NCI-H2107 treated with DMSO at 0.1 percent for 48 hours (cell line): ENCODE measurements around the gene CCR9.

ENCODE experiments used
- DNase-seq: peaks from one replicate; lab custom pipeline; 2025; ENCODE audit not compliant: unreplicated experiment; lab: John Stamatoyannopoulos, UW

Gene CCR9

DNA sequence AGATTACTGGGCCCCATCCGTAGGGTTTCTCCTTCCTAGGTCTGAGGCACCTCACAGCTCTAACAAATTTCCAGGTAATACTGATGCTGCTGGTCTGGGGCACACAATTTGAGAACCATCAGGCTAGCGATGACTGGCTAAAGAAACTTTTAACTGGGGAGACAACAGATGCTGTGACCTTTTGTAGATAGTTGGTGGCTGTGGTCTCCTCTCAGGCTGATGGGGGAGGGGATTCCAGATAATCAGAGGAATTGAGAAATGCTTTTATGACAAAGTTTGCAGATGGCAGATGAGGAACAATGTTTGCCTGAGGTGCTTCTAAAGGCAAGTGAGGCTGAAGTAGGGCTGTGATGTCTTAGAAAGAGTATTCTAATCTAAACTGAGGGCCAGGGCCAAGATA is 13.8 kb upstream of the CCR9 start:
- DNase-seq: no peak

DNA sequence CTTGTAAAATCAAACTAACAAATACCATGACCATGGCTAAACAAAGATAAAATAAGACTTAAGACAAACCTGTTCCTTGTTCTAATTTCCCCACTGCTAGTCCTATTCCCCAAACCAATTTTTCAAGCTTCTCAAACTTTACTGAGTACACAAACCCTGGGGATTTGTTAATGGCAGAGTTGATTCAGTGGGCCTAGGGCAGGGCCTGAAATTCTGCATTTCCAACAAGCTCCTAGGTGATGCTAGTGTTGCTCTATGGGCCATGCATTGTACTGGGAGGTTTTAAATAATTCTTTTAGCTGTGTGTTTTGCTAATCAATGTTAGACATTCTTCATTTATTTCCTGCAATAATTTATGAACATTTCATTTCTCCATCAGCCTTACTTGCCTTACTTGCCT is 13.3 kb upstream of the CCR9 start:
- no peak for DNase-seq

DNA sequence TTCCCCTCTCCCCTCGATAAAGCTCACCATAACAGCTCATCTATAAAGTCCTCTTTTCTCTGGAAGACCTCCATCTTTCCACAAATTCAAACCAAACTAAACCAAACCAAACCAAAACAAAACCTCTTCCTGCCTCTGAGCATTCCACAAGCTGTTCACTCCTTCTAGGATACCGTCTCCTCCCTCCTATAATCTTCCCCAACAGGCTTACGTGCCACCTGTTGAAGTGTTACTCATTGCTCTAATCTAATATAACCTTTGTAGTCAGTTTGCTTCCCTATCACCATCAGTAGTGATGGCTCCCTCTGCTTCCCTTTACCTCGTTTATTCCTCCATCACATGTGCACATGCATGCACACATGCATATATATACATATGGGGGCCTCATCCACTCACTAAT is 12.7 kb upstream of the CCR9 start:
- no peak for DNase-seq

DNA sequence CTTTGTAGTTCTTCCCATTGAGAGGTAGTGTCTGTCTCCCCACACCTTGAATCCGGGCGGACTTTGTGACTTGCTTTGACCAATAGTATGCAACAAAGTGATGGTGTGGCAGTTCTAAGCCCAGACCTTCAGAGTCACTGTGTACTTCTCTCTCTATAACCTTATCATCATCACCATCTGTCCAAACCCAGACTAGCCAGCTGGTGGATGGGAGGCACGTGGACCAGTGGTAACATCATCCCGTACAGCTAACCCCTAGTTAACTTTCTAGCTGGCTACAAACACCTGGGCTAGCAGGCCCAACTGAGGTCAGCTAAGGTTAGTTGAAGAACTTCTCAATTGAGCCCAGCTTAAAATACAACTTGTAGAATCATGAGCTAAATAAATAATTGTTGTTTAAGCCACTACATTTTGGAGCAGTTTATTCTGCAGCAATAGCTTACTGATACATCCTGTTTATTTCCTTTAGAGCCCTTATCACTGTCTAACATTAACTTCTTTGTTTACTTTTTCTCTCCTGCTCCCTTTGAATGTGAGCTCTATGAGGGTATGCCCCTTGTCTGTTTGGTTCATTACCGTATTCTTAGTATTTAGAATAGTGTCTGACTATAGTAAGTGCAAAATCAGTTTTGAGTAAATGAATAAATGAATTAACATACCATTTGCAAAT is 11.5 kb upstream of the CCR9 start:
- no peak for DNase-seq

DNA sequence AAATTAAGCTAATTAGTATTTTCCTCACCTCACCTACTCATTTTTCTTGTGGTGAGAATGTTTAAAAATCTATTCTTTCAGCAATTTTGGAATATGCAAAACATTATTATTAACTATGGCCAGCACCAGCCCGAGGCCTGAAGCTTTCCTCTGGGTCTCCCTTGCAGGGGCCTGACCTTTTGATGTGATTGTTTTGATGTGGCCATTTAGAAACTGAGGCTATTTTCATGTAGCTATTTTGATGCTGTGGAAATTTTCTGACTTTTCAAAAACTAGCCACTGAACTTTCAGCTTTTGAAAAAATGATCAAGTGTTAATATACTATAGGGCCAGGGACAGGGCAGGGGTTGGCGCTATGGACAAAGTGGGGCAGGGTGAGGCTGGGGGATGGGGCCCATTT is 8.2 kb upstream of the CCR9 start:
- DNase-seq: no peak

DNA sequence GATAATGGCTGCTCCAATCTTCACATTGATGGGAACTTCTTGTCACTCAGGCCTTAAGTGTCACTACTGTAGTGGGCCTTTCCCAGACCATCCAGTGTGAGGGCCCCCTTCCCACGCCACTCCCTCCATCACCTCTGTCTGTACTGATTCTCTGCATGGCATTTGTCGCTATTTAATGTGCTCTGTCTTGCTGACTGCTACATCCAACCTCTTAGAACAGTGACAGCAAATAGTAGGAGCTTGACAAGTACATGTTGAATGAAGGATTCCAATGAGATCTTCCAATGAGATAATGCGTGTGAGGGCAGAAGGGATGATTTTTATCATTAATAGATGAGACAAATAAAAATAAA is 5.6 kb upstream of the CCR9 start:
- DNase-seq: no peak

DNA sequence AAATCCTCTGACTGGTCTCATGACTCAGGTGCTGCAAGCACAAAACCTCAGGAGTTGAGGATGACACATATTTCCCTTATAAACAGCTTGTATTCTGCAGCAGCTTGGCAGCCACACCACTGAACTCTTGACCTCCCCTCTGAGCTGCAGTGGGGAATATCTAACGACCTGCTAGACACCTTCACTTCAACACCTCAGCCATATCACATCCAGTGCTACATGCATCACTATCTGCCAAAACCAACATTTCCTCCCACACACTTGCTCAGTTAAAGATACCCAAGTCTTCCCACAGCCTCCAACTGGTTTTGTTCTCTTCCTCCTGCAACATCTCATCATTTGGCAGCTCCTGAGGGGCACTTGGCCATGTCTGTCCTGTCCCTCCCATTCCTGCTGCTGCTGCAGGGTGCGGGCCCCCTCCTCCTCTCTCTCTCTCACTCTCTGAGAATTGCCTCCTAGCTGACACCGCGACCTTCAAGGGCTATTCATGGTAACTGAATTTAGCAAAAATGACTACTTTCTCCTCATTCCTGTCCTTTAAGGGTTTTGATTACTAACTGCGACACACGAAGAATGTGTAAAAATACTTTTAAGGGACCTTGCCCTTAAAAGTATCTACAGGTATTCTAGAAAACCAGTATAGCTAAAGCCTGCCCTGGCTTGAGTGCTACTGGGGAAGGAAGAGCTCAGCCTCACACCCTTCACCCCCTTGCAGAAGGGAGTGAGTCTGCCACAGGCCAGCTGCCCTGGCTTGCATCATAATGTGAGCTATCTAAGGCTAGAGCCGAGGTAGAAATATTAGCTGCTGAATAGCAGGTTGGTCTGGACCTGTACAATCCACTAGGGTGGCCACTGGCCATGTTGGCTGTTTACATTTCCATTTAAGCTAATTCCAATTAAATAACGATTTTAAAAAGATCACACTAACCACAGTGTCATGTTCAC is 5.0 kb upstream of the CCR9 start:
- DNase-seq: no peak

DNA sequence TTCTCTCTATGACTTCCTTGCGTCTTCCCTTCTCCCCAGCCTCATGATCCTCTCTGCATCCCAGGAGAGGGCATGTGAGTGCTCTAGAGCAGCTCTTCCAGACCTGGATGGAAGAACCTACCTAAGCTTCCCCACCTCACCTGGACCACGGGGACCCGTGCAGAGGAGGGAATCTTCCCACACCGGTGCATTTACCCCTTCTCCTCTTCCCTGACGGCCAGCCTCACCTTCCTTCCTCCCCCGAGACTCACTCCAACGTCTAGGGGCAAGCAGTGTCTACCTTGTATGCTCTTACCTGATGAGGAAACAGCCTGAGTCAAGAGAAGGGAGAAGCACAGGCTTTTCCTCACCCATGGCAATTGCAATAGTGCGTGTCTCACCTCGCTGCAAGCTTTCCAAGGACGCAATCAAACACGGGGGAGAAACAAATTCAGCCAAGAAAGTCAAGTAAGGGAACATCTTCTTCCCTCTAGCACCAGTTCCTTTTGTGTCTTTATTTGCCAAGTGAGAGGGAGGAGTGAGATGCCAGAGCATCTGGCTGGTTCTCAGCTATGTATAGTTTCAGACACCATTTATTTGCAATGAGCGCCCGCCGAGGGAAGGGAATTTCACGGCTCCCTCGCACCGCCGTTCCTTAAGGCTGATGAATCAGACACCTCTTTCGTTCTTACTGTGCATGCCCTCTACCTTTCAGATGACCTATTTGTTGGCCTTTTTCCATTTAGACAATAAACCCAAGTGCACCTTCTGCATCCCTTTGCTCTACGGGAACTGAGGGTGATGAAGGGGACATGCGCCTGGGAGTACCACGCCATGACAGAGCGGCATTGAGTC is 1.8 kb upstream of the CCR9 start:
- no peak for DNase-seq

DNA sequence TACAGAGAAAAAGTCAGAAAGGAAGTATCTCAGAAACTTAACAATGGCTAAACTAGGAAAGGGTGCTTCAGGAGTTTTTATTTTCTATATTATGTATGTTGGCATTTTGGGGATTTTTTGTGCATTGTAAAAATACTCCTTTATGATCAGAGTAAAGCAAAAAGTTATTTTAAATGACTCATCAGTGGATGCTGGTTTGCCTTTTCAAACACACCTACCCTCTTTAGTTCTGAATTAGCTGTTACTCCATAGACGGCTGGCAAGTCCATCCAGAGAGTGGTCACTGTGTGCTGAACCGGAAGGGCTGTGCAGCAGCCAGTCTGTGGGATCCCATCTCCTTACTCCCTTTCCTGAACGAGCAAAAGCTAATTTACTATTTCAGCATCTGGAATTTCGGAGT is 942 bp downstream of the CCR9 start:
- DNase-seq: no peak

DNA sequence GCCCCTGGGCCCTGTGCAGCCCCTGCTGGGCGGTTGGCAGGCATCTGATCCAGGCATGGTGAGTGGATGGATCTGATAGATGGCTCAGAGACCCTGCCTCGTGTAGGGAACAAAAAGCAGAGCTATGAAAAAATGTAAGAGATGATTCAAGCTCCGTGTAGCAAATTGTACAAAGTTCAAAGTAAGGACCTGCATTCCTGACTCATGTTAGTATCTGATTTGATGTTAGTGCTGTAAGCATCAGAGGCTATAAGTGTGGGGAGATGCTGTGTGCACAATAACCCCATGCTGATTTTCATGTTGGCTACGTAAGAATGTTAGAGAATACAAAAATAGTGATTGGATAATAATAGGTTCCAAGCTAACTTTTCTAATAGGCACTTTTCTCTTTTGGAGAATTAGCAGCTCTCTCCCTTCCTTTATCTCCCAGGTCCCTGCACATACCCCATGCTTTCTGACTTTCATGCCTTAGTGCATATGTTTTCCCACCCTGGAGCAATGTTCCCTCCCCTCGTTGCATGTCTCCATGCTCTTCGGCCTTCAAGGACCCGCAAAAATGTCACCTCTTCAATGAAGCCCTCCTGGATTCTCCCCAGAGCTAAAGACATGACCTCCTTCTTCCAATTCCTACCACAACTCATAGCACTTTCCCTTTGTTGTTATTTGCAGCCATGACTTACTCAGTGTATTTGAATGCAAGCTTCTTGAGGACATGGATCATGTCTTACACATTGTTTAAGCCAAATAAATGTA is 1.6 kb downstream of the CCR9 start:
- DNase-seq: no peak

DNA sequence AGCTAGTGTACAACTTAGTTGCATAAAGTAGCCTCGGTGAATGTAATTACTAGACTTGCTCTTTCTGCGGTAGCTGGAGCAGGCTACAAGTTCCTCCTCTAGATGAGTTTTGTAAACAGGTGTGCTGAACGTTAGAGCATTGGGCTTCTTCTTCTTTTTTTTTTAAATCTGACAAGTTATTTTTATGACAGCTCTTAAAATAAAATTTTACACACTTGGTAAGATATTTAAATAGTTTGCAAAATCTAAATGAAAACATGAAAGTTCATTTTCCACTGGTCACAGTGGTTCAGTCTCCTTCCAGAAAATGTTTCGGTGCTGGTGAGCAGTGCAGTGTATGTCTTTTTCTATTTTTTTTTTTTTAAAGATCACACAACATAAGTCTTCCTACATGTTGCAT is 3.0 kb downstream of the CCR9 start:
- DNase-seq: no peak

DNA sequence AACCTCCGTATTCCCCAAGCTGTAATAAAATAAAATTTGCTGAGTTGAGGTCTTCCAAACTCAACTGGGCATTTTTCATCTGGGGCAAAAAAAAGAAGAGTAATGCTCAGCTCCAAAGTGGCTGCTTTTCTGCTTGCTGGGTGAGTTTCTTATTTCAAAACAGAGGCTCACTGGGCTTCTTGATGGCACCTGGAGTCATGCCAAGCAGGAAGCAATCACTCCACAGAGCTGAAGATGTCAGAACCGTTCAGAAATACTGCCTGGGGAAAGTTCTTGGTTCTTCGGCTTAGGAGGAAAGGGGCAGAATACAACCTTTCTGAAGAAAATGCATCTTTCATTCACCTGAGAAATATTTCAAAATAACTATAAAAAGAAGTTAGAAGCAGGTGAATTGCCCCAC is 4.1 kb downstream of the CCR9 start:
- peak; percentile 10 for DNase-seq

DNA sequence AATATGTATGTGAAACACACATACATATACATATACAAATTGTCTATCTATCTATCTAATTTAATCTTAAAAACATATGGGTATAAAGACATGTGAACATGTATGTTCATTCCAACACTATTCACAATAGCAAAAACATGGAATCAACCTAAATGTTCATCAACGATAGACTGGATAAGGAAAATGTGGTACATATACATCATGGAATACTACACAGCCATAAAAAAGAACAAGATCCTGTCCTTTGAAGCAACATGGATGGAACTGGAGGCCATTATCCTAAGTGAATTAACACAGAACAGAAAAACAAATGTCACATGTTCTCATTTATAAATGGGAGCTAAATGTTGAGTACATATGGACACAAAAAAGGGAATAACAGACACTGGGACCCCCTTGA is 5.8 kb downstream of the CCR9 start:
- DNase-seq: no peak

DNA sequence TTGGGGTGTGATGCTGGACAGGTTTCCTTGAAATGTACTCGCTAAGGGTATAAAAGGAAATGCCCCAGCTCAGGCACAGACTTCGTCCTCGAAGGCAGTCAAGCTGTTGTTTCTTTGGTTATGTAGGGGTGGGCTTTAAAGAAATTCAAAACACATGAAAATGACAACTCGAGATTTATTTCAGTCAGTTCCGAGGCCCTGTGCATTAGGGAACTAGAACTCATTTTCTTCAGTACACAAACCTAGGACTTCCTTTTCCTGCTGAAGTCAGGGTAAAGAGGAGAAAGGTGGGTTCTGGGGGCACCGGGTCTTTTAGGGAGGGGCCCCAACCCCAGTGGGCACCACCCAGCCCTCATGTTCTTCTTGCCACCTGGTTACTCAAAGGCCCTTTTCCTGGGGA is 7.7 kb downstream of the CCR9 start:
- no peak for DNase-seq

DNA sequence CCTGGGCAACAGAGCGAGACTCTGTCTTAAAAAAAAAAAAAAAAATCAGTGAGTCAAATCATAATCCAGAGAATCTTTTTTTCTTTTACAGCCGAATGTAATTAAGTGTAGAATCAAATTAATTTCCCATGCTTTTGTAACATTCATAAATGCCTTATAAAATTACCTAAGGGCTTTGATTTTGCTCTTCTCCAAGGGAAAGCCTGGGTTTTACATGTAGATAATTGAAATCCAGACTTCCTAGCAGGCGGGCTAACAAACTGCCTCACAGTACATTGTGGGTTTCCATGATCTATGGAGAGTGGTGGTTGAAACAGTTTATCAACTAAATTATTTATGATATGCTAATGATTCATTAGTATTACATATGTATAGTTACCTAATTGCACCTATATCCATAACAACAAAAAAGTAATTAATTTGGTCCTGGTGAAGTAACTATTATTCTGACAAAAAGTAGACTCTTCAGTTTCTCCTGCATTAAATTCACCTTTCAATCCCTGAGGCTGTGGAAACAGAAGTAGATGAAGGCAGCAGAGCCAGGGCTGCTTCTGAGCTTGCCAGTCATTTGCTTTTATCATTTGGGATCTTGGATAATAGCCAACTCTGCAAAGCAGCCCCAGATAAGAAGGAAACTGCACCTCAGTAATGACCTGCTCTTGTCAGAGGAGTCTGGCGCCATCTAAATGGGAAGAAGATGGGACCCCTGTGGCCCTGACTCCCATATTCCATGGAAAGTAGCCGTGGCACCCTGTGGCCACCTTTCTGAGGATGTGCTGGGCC is 9.5 kb downstream of the CCR9 start:
- no peak for DNase-seq

DNA sequence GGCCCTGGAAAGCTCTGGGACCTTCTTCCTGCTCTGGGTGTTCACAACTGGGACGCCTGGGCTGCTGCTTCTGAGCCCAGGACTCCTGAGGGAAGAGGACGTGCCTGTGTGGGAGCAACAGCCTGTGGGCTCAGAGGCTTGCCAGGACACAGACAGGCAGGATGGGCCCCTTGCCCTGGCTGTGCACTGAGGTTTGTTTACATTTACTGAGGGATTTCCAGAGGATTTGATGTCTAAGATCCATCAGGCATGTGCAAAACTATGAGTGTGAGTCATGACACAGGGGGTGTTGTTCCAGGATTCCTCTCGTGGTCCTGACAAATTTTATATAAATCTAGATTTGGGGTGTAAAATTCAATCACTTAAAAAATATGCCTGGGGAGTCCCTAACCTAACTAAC is 10.6 kb downstream of the CCR9 start:
- DNase-seq: no peak

DNA sequence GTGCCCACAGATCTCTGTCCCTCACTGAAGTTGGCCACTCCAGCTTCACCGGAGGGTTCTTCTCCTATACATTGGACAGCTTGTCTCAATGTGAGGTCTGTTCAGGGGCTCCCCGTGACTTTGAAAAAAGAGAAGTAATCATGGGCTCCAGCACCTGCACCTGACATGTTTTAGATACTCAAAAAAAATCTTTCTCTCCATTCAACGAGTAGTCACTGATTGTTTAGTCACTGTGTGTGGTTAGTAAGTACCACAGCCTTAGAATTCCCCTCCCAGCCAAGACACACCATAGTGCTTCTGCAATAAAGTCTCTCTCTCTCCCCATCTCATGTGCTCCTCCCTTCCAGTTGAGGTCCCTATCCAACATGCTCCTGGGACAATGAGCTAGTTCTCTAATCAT is 18.6 kb downstream of the CCR9 start:
- DNase-seq: no peak

DNA sequence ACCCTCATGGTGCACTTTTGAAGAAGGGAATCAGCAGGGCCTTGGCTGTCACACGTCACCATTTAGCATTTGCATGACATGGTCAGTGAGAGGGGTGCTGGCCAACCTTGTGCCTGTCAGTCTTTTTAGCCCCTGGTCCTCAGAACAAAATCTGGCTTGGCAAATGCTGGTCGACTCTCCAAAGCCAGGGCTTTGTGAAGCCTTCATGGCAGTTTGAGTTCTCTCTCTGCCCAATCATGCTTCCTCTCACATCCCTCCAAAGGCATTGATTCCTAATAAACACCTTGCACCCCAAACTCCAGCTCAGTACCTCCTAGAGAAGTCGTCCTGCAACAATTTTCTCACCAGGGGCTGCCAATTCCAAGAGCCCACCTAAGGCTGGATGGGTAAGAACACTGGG is 19.4 kb downstream of the CCR9 start:
- DNase-seq: no peak

DNA sequence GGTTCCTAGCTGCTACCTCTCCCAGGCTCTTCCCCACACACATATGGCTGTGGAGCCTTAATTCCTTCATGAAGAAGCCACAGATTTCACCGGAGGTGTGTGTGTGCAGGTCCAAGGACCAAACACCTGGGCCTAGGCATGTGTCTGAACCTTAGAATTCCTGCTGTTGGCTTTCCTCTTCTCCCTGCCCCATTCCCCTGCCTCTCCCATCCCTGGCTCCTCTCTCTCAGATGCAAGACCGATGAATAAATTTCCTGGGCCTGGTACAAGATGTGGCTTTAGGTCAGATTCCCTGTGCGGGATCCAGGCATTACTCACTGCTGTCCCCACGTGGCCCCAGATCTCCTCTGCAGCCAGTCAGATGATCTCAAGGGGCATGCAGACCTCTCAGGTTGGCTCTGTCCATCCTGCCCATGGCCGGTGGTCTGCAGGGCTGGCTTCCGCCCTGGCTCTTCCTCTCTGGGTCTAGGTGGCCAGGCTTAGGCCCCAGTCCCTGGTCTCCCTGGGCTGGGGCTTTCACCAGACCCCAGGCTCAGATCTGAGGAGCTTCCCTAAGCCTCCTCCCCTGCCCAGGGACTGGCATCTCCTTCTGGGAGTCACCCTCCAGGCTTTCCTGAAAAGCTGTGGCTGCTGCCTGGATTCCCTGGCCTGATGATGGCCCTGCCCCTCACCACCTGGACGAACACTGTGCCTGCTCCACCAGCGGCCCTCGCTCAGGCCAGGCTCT is 20.5 kb downstream of the CCR9 start:
- DNase-seq: no peak
